Activated naive CD8-positive, alpha-beta T cell treated with anti-CD3 and anti-CD28 coated beads, Interleukin-2, amount 50 U/mL, for 24 hours (primary cell): ENCODE data around the gene ARHGEF16.

Source experiments
- ATAC-seq: fragments of 150-1000 bp; cut with Tn5 transposase; one replicate; pipeline ENCODE4 v1.10.0; 2021
- DNase-seq: peaks from one replicate; pipeline ENCODE4 v3.0.0; 2021
- H3K27ac Mint-ChIP-seq: one replicate; pipeline ENCODE4 v1.8.0; 2021; ENCODE audit warnings: mild to moderate bottlenecking, mixed read lengths
- H3K27me3 Mint-ChIP-seq: one replicate; pipeline ENCODE4 v1.8.0; 2021; ENCODE audit warnings: mixed read lengths
- H3K36me3 Mint-ChIP-seq: one replicate; pipeline ENCODE4 v1.8.0; 2021; ENCODE audit warnings: low read depth, mixed read lengths
- H3K4me1 Mint-ChIP-seq: one replicate; pipeline ENCODE4 v1.8.0; 2021; ENCODE audit warnings: mixed read lengths
- H3K4me3 Mint-ChIP-seq: one replicate; pipeline ENCODE4 v1.8.0; 2021; ENCODE audit warnings: mild to moderate bottlenecking, moderate library complexity, mixed read lengths
- H3K9me3 Mint-ChIP-seq: one replicate; pipeline ENCODE4 v1.8.0; 2021; ENCODE audit warnings: mixed read lengths

Gene ARHGEF16

GRCh38 chr1:3462356-3463012 is 8.0 kb downstream of the ARHGEF16 start:
- Mint-ChIP-seq H3K27ac (no peak overlapping the region), H3K27me3 (no peaks in the 10 kb centered on the region), H3K36me3 (no peaks in the 10 kb centered on the region), H3K4me1 (no peaks in the 10 kb centered on the region), H3K9me3 (no peaks in the 10 kb centered on the region), H3K4me3 (no peak overlapping the region)
- ATAC-seq, result no peak
- DNase-seq, result no peak

DNA sequence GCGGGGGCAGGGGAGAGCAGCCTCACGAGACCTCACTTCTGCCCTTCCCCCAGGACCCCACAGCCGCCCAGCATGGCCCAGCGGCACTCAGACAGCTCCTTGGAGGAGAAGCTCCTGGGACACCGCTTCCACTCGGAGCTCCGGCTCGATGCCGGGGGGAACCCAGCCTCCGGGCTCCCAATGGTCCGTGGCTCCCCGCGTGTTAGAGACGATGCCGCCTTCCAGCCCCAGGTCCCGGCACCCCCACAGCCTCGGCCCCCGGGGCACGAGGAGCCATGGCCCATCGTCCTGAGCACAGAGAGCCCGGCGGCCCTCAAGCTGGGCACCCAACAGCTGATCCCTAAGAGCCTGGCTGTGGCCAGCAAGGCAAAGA is 8.5 kb downstream of the ARHGEF16 start:
- H3K36me3 Mint-ChIP-seq, result no peaks in the 10 kb centered on the region
- no peaks in the 10 kb centered on the region for H3K4me1 Mint-ChIP-seq
- DNase-seq (no peak), ATAC-seq (no peak)
- no peak overlapping the region for H3K4me3 Mint-ChIP-seq
- no peaks in the 10 kb centered on the region for H3K27me3 Mint-ChIP-seq
- H3K27ac Mint-ChIP-seq, result no peak overlapping the region
- no peaks in the 10 kb centered on the region for H3K9me3 Mint-ChIP-seq

- no peaks in the 10 kb centered on the region for H3K9me3 Mint-ChIP-seq
- ATAC-seq (no peak), DNase-seq (no peak)
- H3K36me3 Mint-ChIP-seq, result no peaks in the 10 kb centered on the region
- no peaks in the 10 kb centered on the region for H3K27me3 Mint-ChIP-seq
- H3K4me3 Mint-ChIP-seq, result no peak overlapping the region
- no peak overlapping the region for H3K27ac Mint-ChIP-seq
- H3K4me1 Mint-ChIP-seq, result no peaks in the 10 kb centered on the region
These were observed 9.0 kb downstream of the ARHGEF16 start for GRCh38 chr1:3463408-3463863.

DNA sequence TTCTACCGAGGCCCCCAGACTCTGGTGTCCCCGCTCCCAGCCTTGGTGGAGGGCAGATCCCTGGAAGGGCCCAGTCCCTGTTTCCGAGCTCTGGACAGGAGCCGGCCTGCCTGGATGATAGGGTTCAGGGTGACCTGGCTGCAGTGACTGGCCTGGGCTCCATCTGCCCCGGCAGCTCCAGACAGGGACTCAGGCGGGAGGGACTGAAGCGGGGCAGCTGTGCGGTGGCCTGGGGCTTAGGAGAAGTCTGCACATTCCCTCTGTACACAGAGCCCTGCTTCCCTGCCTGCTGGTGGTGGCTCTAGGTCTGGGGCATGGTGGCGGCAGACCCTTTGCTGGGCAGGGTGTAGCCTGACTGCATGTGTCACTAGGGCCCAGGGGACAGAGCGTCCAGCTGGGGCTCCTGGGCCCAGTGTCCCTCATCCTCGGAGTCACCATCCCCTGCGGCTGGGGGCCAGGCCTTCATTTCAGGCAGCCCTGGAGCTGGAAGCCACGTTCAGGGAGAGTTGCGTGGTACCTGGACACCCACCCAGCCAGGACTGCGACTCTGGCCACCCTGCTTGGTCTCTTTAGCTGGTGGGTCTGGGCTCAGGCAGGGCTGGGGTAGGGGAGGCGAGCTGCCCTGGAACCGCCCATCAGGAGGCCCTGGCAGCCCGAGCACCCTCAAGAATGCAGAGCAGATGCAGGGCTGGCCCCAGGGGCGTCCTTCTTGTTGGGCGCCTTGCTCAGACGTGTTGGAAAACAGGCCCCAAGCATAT is 9.6 kb downstream of the ARHGEF16 start:
- Mint-ChIP-seq H3K4me1 (no peaks in the 10 kb centered on the region), H3K27ac (no peak overlapping the region), H3K36me3 (no peaks in the 10 kb centered on the region), H3K9me3 (no peaks in the 10 kb centered on the region), H3K27me3 (no peaks in the 10 kb centered on the region), H3K4me3 (no peak overlapping the region)
- DNase-seq (no peak), ATAC-seq (no peak)

DNA sequence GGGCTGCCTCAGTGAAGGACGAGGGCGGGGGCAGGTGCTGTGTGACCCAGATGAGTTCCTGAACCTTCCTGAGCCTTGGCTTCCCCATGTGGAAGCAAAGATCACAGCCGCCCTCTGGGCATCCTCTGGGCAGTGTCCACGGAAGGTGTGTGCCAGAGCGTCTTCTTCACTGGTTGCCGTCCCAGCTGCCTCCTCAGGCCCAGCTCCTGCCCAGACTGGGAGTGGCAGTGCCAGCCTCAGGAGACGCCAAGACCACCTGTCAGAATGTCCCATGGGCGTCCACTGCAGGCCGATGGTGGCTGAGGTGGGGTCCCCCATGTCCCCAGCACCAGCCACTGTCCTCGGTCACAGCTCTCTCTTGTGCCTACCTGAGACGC is 10.2 kb downstream of the ARHGEF16 start:
- Mint-ChIP-seq H3K4me3 (no peak overlapping the region), H3K36me3 (no peaks in the 10 kb centered on the region), H3K4me1 (no peaks in the 10 kb centered on the region), H3K27ac (no peak overlapping the region), H3K9me3 (no peaks in the 10 kb centered on the region), H3K27me3 (no peaks in the 10 kb centered on the region)
- ATAC-seq (no peak), DNase-seq (no peak)

DNA sequence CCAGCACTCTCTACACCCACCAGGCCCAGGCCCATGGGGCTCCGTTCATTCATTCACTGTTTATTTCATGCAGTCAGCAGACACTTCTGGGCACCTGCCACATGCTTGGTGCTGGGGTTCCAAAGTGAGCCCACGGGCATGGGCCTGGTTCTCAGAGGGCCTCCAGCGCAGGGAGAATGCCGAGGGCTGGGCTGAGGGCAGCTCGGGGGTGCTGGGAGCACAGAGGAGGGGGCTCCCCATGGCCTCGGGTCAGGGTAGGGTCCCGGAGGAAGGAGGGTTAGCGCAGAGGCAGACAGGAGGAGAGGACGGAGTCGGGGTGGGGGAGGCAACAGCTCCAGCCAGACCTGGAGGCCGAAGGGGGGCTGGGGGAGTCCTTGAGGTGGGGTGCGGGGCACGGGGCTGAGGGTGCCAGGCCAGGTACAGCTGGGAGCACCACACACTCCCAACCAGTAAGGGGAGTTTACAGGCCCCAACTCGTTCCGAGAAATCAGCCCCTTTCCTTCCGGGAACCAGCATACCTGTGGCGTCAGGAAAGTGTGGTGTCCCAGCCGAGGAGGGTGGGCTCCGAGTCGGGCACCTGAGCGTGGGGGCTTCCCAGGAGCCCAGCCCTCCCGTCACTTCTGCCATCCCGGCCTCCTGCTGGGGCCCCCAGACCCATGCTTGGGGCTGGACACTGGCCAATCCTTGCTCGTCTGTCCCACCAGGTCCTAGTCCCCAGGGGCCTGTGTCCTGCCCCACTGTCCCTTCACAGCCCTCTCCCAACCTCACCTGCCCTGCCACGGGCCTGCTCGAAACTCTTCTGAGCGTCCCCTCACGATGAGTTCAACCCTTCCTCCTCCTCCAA is 10.8 kb downstream of the ARHGEF16 start:
- no peak for ATAC-seq
- Mint-ChIP-seq H3K27me3 (no peaks in the 10 kb centered on the region), H3K4me1 (no peaks in the 10 kb centered on the region), H3K9me3 (no peaks in the 10 kb centered on the region), H3K27ac (no peak overlapping the region), H3K36me3 (no peaks in the 10 kb centered on the region), H3K4me3 (no peak overlapping the region)
- DNase-seq, result no peak

GRCh38 chr1:3465935-3466321 is 11.5 kb downstream of the ARHGEF16 start:
- no peak overlapping the region for H3K27ac Mint-ChIP-seq
- H3K36me3 Mint-ChIP-seq, result no peaks in the 10 kb centered on the region
- DNase-seq (no peak), ATAC-seq (no peak)
- no peaks in the 10 kb centered on the region for H3K4me1 Mint-ChIP-seq
- H3K4me3 Mint-ChIP-seq, result no peak overlapping the region
- no peaks in the 10 kb centered on the region for H3K9me3 Mint-ChIP-seq
- no peaks in the 10 kb centered on the region for H3K27me3 Mint-ChIP-seq

GRCh38 chr1:3466366-3467075 is 12.1 kb downstream of the ARHGEF16 start:
- Mint-ChIP-seq H3K36me3 (no peaks in the 10 kb centered on the region), H3K9me3 (no peaks in the 10 kb centered on the region), H3K27ac (no peak overlapping the region), H3K4me3 (no peak overlapping the region), H3K4me1 (no peaks in the 10 kb centered on the region), H3K27me3 (no peaks in the 10 kb centered on the region)
- no peak for ATAC-seq
- DNase-seq, result no peak

- Mint-ChIP-seq H3K36me3 (no peaks in the 10 kb centered on the region), H3K9me3 (no peaks in the 10 kb centered on the region), H3K27me3 (no peaks in the 10 kb centered on the region), H3K27ac (no peak overlapping the region), H3K4me1 (no peaks in the 10 kb centered on the region), H3K4me3 (no peak overlapping the region)
- ATAC-seq (no peak), DNase-seq (no peak)
These were observed 12.9 kb downstream of the ARHGEF16 start for GRCh38 chr1:3467096-3468036.

DNA sequence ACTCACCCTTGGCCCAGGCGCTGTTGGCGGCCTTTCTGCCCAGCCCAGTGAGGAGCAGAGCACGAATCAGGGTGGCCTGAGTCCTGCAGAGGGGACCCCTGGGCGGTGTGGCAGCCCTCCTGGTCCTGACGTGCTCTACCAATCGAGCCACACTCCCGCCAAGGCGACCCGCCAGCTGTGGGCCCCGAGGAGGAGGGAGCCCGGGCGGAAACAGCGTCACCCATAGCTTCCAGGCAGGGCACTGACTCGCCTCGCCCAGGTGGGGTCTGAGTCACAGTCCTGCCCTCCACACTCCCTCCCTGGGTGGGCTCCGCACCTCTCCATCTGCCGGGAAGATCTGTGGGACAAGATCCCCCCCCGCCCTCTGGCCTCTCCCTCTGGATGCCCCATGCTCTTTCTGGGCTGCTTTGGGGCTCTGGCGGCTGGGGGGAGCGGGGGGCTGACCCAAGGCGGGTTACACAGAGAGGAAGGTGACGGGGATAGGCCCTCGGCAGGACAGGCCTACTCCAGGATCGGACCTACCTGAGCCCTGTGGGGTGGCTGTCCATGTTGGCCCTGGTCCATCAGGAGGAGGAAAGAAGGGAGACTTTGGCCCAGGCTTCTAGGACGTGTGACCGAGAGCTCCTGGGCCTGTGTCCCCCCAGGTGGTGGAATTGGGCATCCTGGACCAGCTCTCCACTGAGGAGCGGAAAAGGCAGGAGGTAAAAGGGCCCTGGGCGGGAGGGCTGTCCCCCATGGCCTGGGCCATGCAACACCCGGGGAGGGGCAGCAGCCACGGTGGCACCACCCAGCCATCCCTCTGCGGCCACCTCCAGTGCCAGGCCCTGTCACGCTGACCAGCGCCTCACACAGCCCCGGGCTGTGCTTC is 14.0 kb downstream of the ARHGEF16 start:
- DNase-seq (no peak), ATAC-seq (no peak)
- no peaks in the 10 kb centered on the region for H3K9me3 Mint-ChIP-seq
- no peaks in the 10 kb centered on the region for H3K27me3 Mint-ChIP-seq
- H3K27ac Mint-ChIP-seq, result no peak overlapping the region
- no peaks in the 10 kb centered on the region for H3K4me1 Mint-ChIP-seq
- H3K4me3 Mint-ChIP-seq, result no peak overlapping the region
- H3K36me3 Mint-ChIP-seq, result no peaks in the 10 kb centered on the region

- H3K27ac Mint-ChIP-seq, result no peak overlapping the region
- H3K27me3 Mint-ChIP-seq, result no peaks in the 10 kb centered on the region
- no peak for ATAC-seq
- H3K4me3 Mint-ChIP-seq, result no peak overlapping the region
- H3K9me3 Mint-ChIP-seq, result no peaks in the 10 kb centered on the region
- no peak for DNase-seq
- no peaks in the 10 kb centered on the region for H3K4me1 Mint-ChIP-seq
- no peaks in the 10 kb centered on the region for H3K36me3 Mint-ChIP-seq
These were observed 14.8 kb downstream of the ARHGEF16 start for GRCh38 chr1:3469104-3469848.

DNA sequence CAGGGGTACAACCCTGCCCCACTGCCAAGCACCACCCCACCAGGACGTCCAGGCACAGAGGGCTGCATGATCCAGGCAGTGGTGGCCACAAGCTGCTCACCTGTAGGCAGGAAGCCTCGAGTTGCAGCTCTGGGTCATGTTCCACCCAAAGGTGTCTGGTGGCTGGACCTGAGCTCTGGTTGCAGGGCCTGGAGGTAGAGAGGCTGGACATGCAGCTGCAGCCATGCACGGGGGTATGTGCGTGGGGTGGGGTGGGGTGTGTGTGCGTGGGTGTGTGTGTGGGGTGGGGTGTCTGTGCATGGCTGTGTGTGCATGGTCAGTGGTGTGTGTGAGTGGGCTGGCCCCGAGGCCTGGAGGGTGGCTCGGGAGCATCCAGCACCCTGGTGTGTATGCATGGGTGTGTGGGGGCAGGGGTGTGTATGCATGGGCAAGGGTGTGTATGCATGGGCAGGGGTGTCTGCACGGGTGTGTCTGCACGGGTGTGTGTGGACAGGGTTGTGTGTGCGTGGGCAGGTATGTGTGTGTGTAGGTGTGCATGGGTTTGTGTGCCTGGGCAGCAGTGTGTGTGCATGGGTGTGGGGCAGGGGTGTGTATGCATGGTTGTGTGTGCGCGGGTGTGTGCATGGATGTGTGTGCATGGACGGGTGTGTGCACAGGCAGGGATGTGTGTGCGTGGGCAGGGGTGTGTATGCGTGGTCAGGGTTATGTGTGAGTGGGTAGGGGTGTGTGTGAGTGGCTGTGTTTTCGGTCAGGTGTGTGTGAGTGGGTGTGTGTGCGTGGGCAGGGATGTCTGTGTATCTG is 15.6 kb downstream of the ARHGEF16 start:
- Mint-ChIP-seq H3K4me1 (no peaks in the 10 kb centered on the region), H3K9me3 (no peaks in the 10 kb centered on the region), H3K4me3 (no peak overlapping the region), H3K27me3 (no peaks in the 10 kb centered on the region), H3K36me3 (no peaks in the 10 kb centered on the region), H3K27ac (no peak overlapping the region)
- no peak for DNase-seq
- no peak for ATAC-seq
